ENCODE results near the gene VEGFA.

DNA sequence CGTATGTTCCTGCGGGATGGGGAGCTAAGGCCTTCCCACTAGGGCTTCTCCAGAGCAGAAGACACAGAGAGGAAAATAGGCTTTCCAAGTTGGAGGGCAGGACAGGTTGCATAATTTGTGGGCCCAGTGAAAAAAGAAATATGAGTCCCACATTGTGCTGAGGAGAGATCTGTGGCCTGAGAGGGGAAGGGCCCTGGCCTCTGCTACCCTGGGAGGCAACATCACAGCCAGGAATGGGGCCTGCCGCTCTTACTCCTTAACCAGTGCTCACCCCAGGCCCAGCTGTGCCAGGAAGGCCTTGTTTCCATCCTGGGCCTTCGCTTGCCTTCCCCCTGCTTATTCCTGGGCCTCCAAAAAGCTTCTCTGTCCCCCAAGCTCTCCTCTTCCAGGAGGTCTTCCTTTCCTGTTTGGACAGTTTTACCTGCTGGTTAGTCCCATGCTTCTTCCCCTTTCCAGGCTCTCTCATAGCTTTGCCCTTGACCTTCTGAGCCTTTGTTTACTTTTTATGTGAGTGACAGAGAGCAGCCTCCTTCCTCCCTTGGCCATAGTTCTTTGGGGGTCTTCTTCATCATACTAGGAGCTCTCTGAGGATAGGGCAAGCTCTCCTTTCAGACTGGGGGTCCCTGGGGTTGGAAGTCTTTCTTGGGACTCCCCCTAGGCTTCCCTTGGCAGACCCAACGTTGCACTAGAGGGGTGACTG is 26.2 kb upstream of the VEGFA start:
- no peak for TF ChIP-seq POLR2A (IDR thresholded peaks at IDR 0.05; ENCODE audit: low read depth, low read length)
- no peak for TF ChIP-seq PAX5 (IDR thresholded peaks at IDR 0.05; ENCODE audit: insufficient read depth, low read length, severe bottlenecking)
- TF ChIP-seq TAF1 (IDR thresholded peaks at IDR 0.05; ENCODE audit: low read depth, low read length) = no peak

All from GM12891 (cell line).